Endodermal cell (in vitro differentiated cells): ENCODE measurements around the gene NDUFS3. TPM values are rescaled to one million over a fixed set of nuclear protein-coding genes. Genes with fewer than 3 reads are reported as not detected.

Source experiments
- DNase-seq: peaks from one replicate; pipeline ENCODE4 v3.0.0-alpha.2; 2017
- H3K27ac ChIP-seq: 2 replicates; pipeline ENCODE4 v1.5.1; 2013; ENCODE audit warnings: mild to moderate bottlenecking, low read depth, low read length, moderate library complexity
- H3K27me3 ChIP-seq: 2 replicates; pipeline ENCODE4 v1.6.1; 2013; ENCODE audit warnings: mild to moderate bottlenecking, low read length, moderate library complexity; ENCODE audit not compliant: insufficient read depth, control insufficient read depth, poor library complexity, severe bottlenecking
- H3K36me3 ChIP-seq: 2 replicates; pipeline ENCODE4 v1.7.0; 2013; ENCODE audit warnings: mild to moderate bottlenecking, low read length, moderate library complexity; ENCODE audit not compliant: control insufficient read depth, insufficient read depth
- H3K4me1 ChIP-seq: one replicate; pipeline ENCODE4 v1.7.0; 2013; ENCODE audit warnings: low read length; ENCODE audit not compliant: control insufficient read depth, insufficient read depth
- H3K4me3 ChIP-seq: 2 replicates; pipeline ENCODE4 v1.5.1; 2013; ENCODE audit warnings: mild to moderate bottlenecking, low read length, moderate library complexity
- H3K9ac ChIP-seq: 2 replicates; pipeline ENCODE4 v1.6.1; 2013; ENCODE audit warnings: mild to moderate bottlenecking, low read length, moderate library complexity; ENCODE audit not compliant: poor library complexity, severe bottlenecking; ENCODE audit errors: extremely low read depth
- H3K9me3 ChIP-seq: 2 replicates; pipeline ENCODE4 v1.6.1; 2013; ENCODE audit warnings: mild to moderate bottlenecking, low read length, moderate library complexity; ENCODE audit not compliant: control insufficient read depth
- H3K27ac Mint-ChIP-seq: 2 replicates; pipeline ENCODE4 v1.8.0; 2020; ENCODE audit warnings: mixed read lengths
- H3K27me3 Mint-ChIP-seq: 2 replicates; pipeline ENCODE4 v1.8.0; 2021; ENCODE audit warnings: mild to moderate bottlenecking, mixed read lengths; ENCODE audit not compliant: insufficient read depth
- H3K36me3 Mint-ChIP-seq: 2 replicates; pipeline ENCODE4 v1.8.0; 2020; ENCODE audit warnings: low read depth, mixed read lengths
- H3K4me1 Mint-ChIP-seq: 2 replicates; pipeline ENCODE4 v1.8.0; 2020; ENCODE audit warnings: mixed read lengths
- H3K4me3 Mint-ChIP-seq: 2 replicates; pipeline ENCODE4 v1.8.0; 2020; ENCODE audit warnings: mild to moderate bottlenecking, moderate library complexity, mixed read lengths
- H3K9me3 Mint-ChIP-seq: 2 replicates; pipeline ENCODE4 v1.8.0; 2020; ENCODE audit warnings: mild to moderate bottlenecking, mixed read lengths
- CTCF ChIP-seq: fragments of 200-600 bp; sonication (generic); conservative IDR thresholded peaks from 2 replicates; pipeline ENCODE4 v1.5.0; 2021; ENCODE audit warnings: antibody characterized with exemption, mild to moderate bottlenecking
- WGBS, 2 experiments: methylation state at CpG; one replicate each; pipeline versions ENCODE4 v1.1.5 to v1.1.7; 2013; ENCODE audit warnings: missing lambda C conversion rate in 2 of 2, mixed read lengths in 1 of 2; ENCODE audit not compliant: insufficient coverage in 1 of 2, insufficient read length in 1 of 2; 5-methylcytosine and 5-hydroxymethylcytosine counted together
- total RNA-seq, 2 donors: library from RNA; stranded (reverse); fragmentation: NEBNext Ultra II Directional in 1 of 2; extraction: Animal tissue kit (Norgen Biotek cat#: 25700) in 1 of 2; gene quantifications; 2 replicates in 1 of 2; 3 replicates in 1 of 2; pipeline ENCODE4 v1.2.1, GENCODE V29; 2021

Gene NDUFS3
- total RNA-seq, 2 donors from 2014 or later = 104 to 106 TPM

- Histone ChIP-seq H3K36me3 (peaks cover 62% of the 10 kb centered on the region), H3K4me3 (no peak overlapping the region), H3K27me3 (no peaks in the 10 kb centered on the region), H3K9me3 (no peaks in the 10 kb centered on the region), H3K27ac (no peak overlapping the region), H3K9ac (no peak overlapping the region), H3K4me1 (no peaks in the 10 kb centered on the region)
- TF ChIP-seq CTCF = no peak
- 94 to 96% methylated on average over 7 of the region's 7 CpGs for WGBS, 2 experiments
- H3K27ac Mint-ChIP-seq = no peak overlapping the region
- H3K4me3 Mint-ChIP-seq = no peak overlapping the region
- H3K36me3 Mint-ChIP-seq = peaks cover 51% of the 10 kb centered on the region
- H3K27me3 Mint-ChIP-seq = no peaks in the 10 kb centered on the region
- H3K4me1 Mint-ChIP-seq = peaks cover 8% of the 10 kb centered on the region
- no peak for DNase-seq
- no peaks in the 10 kb centered on the region for H3K9me3 Mint-ChIP-seq
Observed at GRCh38 chr11:47569646-47570045, 9.2 kb upstream of the NDUFS3 start.

GRCh38 chr11:47570651-47571356 is 8.1 kb upstream of the NDUFS3 start:
- no peak for DNase-seq
- no peaks in the 10 kb centered on the region for H3K4me1 ChIP-seq
- no peaks in the 10 kb centered on the region for H3K9me3 ChIP-seq
- peaks cover 70% of the 10 kb centered on the region for H3K36me3 ChIP-seq
- Mint-ChIP-seq H3K27ac (no peak overlapping the region), H3K27me3 (no peaks in the 10 kb centered on the region), H3K36me3 (peaks cover 59% of the 10 kb centered on the region), H3K4me3 (no peak overlapping the region), H3K4me1 (peaks cover 5% of the 10 kb centered on the region), H3K9me3 (no peaks in the 10 kb centered on the region)
- H3K27ac ChIP-seq = no peak overlapping the region
- H3K9ac ChIP-seq = no peak overlapping the region
- WGBS, 2 experiments = 97% methylated on average over 3 of the region's 3 CpGs
- no peak overlapping the region for H3K4me3 ChIP-seq
- no peak for TF ChIP-seq CTCF
- no peaks in the 10 kb centered on the region for H3K27me3 ChIP-seq

GRCh38 chr11:47571357-47571729 is 7.5 kb upstream of the NDUFS3 start:
- H3K4me3 Mint-ChIP-seq = no peak overlapping the region

More at GRCh38 chr11:47571357-47571729, 7.5 kb upstream of the NDUFS3 start:
- Histone ChIP-seq H3K27me3 (no peaks in the 10 kb centered on the region), H3K9me3 (no peaks in the 10 kb centered on the region), H3K27ac (no peak overlapping the region), H3K4me3 (no peak overlapping the region), H3K9ac (no peak overlapping the region), H3K36me3 (peaks cover 73% of the 10 kb centered on the region), H3K4me1 (no peaks in the 10 kb centered on the region)
- peaks cover 5% of the 10 kb centered on the region for H3K4me1 Mint-ChIP-seq
- no peaks in the 10 kb centered on the region for H3K27me3 Mint-ChIP-seq
- WGBS, 2 experiments = 90 to 94% methylated on average over 2 to 4 of the region's 4 CpGs
- peaks cover 62% of the 10 kb centered on the region for H3K36me3 Mint-ChIP-seq
- no peak for TF ChIP-seq CTCF
- no peaks in the 10 kb centered on the region for H3K9me3 Mint-ChIP-seq
- peak overlapping the region; percentile 15 for H3K27ac Mint-ChIP-seq
- no peak for DNase-seq
